ENCODE measurements around the gene PCYT1A. TPM values are rescaled to one million over a fixed set of nuclear protein-coding genes. Genes with fewer than 3 reads are reported as not detected.
A peak's percentile ranks its signal among the peaks of the same experiment; 100 is the strongest.

PCYT1A gene
- total and polyA plus RNA-seq, 12 donors, result 20.8 to 111 (median 73.9) TPM

DNA sequence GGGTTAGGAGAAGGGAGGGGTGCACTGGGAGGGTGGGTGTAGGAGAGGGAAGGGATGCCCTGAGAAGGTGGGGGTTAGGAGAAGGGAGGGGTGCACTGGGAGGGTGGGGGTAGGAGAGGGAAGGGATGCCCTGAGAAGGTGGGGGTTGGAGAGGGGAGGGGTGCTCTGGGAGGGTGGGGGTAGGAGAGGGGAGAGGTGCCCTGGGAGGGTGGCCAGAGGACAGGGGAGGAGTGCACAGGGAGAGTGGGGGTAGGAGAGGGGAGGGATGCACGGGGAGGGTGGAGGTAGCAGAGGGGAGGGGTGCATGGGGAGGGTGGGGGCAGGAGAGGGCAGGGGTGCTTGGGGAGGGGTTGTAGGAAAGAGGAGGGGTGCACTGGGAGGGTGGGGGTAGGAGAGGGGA lies 47.5 kb upstream of the PCYT1A start:
- TF ChIP-seq CTCF (IDR thresholded peaks at IDR 0.05) (no peak), POLR2A (IDR thresholded peaks at IDR 0.05) (no peak)
- Histone ChIP-seq H3K27ac (no peak overlapping the region), H3K4me1 (replicated peaks in 1 of 2) (no peaks in the 10 kb centered on the region), H3K36me3 (replicated peaks in 1 of 2) (no peaks in the 10 kb centered on the region), H3K27me3 (no peaks in the 10 kb centered on the region), H3K4me3 (no peak overlapping the region), H3K9me3 (replicated peaks in 1 of 3) (no peaks in the 10 kb centered on the region)
- WGBS, 4 donors, result 44 to 50% methylated on average over 1 of the region's 1 CpG; no CpG with 5 or more reads in 2 of the 4 donors
- intact Hi-C loops (cut with DNase I), result no loop called here
- no peak for DNase-seq

DNA sequence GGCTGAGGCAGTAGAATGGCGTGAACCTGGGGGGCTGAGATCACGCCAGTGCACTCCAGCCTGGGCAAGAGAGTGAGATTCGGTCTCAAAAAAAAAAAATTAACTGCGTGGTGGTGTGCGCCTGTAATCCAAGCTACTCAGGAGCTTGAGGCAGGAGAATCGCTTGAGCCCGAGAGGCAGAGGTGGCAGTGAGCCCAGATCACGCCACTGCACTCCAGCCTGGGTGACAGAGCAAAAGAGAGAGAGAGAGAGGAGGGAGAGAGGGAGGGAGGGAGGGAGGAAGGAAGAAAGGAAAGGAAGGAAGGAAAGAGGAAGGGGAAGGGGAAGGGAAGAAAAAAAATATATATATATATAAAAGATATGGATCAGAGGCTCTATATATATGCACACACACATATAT lies 44.6 kb upstream of the PCYT1A start:
- 64 to 75% (median 70%) methylated on average over 8 of the region's 8 CpGs for WGBS, 4 donors

DNA sequence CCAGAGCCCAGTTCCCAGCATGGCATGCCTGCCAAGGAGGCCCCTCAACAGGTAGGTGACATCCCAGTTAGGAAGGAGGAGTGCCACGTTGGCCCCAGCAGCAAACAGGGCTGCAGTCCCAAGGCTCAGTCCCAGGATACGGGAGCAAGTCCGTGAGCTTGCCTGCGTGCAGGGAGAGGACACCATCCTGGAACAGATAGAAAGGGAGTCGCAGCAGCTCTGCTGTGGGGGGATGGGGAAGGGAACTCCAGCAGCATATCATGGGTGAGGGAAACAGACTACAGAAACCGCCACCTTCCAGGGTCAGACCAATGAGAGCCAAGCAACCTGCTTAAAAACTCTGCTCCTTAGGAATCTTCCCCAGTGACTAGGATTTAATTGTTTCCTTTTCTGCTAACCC lies 39.9 kb upstream of the PCYT1A start:
- Histone ChIP-seq H3K4me3 (no peak overlapping the region), H3K4me1 (replicated peaks in 1 of 2) (no peaks in the 10 kb centered on the region), H3K9me3 (replicated peaks in 1 of 3) (no peaks in the 10 kb centered on the region), H3K27ac (no peak overlapping the region), H3K27me3 (no peaks in the 10 kb centered on the region), H3K36me3 (replicated peaks in 1 of 2) (no peaks in the 10 kb centered on the region)
- no peak for DNase-seq
- intact Hi-C loops (cut with DNase I), result no loop called here
- no peak for TF ChIP-seq CTCF (IDR thresholded peaks at IDR 0.05)
- no peak for TF ChIP-seq POLR2A (IDR thresholded peaks at IDR 0.05)
- WGBS, 4 donors, result 27 to 41% (median 29%) methylated on average over 5 to 6 of the region's 6 CpGs

More for the DNA sequence above, 44.6 kb upstream of the PCYT1A start:
- Histone ChIP-seq H3K36me3 (replicated peaks in 1 of 2) (no peaks in the 10 kb centered on the region), H3K4me3 (no peak overlapping the region), H3K9me3 (replicated peaks in 1 of 3) (no peaks in the 10 kb centered on the region), H3K27me3 (no peaks in the 10 kb centered on the region), H3K27ac (no peak overlapping the region), H3K4me1 (replicated peaks in 1 of 2) (no peaks in the 10 kb centered on the region)
- peak in 2 of 7 donors; percentile 26 to 47 for DNase-seq
- intact Hi-C loops (cut with DNase I), result no loop called here
- TF ChIP-seq CTCF (IDR thresholded peaks at IDR 0.05), result no peak
- no peak for TF ChIP-seq POLR2A (IDR thresholded peaks at IDR 0.05)

GRCh38 chr3:196326936-196327335 lies 39.4 kb upstream of the PCYT1A start:
- H3K27me3 ChIP-seq, result no peaks in the 10 kb centered on the region
- no peak overlapping the region for H3K4me3 ChIP-seq
- TF ChIP-seq POLR2A (IDR thresholded peaks at IDR 0.05) (no peak), CTCF (IDR thresholded peaks at IDR 0.05) (no peak)
- 65 to 82% (median 71%) methylated on average over 8 to 9 of the region's 9 CpGs for WGBS, 4 donors
- no peaks in the 10 kb centered on the region for H3K9me3 ChIP-seq (replicated peaks in 1 of 3)
- DNase-seq, result no peak
- H3K27ac ChIP-seq, result no peak overlapping the region
- no peaks in the 10 kb centered on the region for H3K36me3 ChIP-seq (replicated peaks in 1 of 2)
- intact Hi-C loops (cut with DNase I), result no loop called here
- H3K4me1 ChIP-seq (replicated peaks in 1 of 2), result no peaks in the 10 kb centered on the region
